ENCODE data around the gene MYL4. TPM values are rescaled to one million over a fixed set of nuclear protein-coding genes. Genes with fewer than 3 reads are reported as not detected.

MYL4 gene
- total and polyA plus RNA-seq, 10 of the 15 experiments (the other 5 are each of a cell fraction or from before 2014, with no cell fraction given): 0.23 to 1.6 (median 0.58) TPM; not detected in 3

- Histone ChIP-seq H4K20me1 (ENCODE audit: control insufficient read depth, insufficient read depth) (no peaks in the 10 kb centered on the region), H3K9me3 (replicated peaks; ENCODE audit: control insufficient read depth, insufficient read depth, low read length) (no peaks in the 10 kb centered on the region; the same call in 2 of the 3 replicates), H3K27me3 (replicated peaks in 1 of 2; ENCODE audit: control insufficient read depth in 2 of 2, insufficient read depth in 2 of 2, low read length in 1 of 2) (no peaks in the 10 kb centered on the region; a peak in 1 of 4 replicates), H3K27ac (ENCODE audit: control insufficient read depth, insufficient read depth) (no peak overlapping the region), H2AFZ (ENCODE audit: control insufficient read depth, low read depth, low read length) (no peak overlapping the region), H3K36me3 (ENCODE audit: control insufficient read depth in 2 of 2, insufficient read depth in 2 of 2, low read length in 1 of 2) (no peaks in the 10 kb centered on the region), H3K79me2 (ENCODE audit: control insufficient read depth, insufficient read depth, low read length) (no peaks in the 10 kb centered on the region), H3K9ac (ENCODE audit: control insufficient read depth, insufficient read depth, low read length) (no peak overlapping the region), H3K4me1 (ENCODE audit: control insufficient read depth, insufficient read depth, low read length) (peaks cover 12% of the 10 kb centered on the region), H3K4me3 (no peak overlapping the region), H3K4me2 (ENCODE audit: control insufficient read depth, insufficient read depth) (no peak overlapping the region)
- TF ChIP-seq BACH1 (IDR thresholded peaks at IDR 0.05; ENCODE audit: borderline replicate concordance) (no peak), RAD21 (IDR thresholded peaks at IDR 0.05; ENCODE audit: insufficient read depth, low read depth, low read length) (no peak), NFYB (IDR thresholded peaks at IDR 0.05; ENCODE audit: insufficient read depth, low read depth, low read length) (no peak), SP1 (IDR thresholded peaks at IDR 0.05; ENCODE audit: low read depth, low read length) (no peak), HDAC6 (IDR thresholded peaks at IDR 0.05; ENCODE audit: unreplicated experiment) (no peak)
- ATAC-seq (no peak), DNase-seq (ENCODE audit: low read depth, low spot score) (no peak), FAIRE-seq (no peak)
- 65% methylated on average over 2 of the region's 2 CpGs for WGBS (ENCODE audit: insufficient coverage, insufficient replicate concordance, low lambda C conversion rate, missing lambda C conversion rate)
- SMC1A ChIA-PET (ENCODE audit: uncharacterized antibody, unreplicated experiment): interaction anchor here (1.3 to 2.6 kb wide), 3 partner anchors 8 to 91 kb away, joined by 3 to 11 read pairs (median 3); no protein-coding TSS in a partner anchor
- in situ Hi-C loops (cut with MboI) (no loop called here), intact Hi-C loops (cut with micrococcal nuclease; ENCODE audit: unreplicated experiment) (no loop called here)
- RAD21 ChIA-PET (ENCODE audit: unreplicated experiment): interaction anchor here (2.2 kb wide), 1 partner anchor 90 kb away, joined by 7 read pairs; no protein-coding TSS in a partner anchor
- BruUV-seq (replicated peaks): no TSS peak
- CTCF ChIA-PET: interaction anchor here (1.0 to 2.1 kb wide), 2 partner anchors 89 to 91 kb away, joined by 3 to 9 read pairs; no protein-coding TSS in a partner anchor
- POLR2A ChIA-PET: no interaction called here
These were observed 17.0 kb downstream of the MYL4 start for GRCh38 chr17:47225911-47226688.

- no peak overlapping the region for H3K9ac ChIP-seq (ENCODE audit: control insufficient read depth, insufficient read depth, low read length)
- H3K4me2 ChIP-seq (ENCODE audit: control insufficient read depth, insufficient read depth): no peak overlapping the region
- 12% methylated on average over 2 of the region's 2 CpGs for WGBS (ENCODE audit: insufficient coverage, insufficient replicate concordance, low lambda C conversion rate, missing lambda C conversion rate)
- H4K20me1 ChIP-seq (ENCODE audit: control insufficient read depth, insufficient read depth): no peaks in the 10 kb centered on the region
- FAIRE-seq (no peak), DNase-seq (ENCODE audit: low read depth, low spot score) (no peak), ATAC-seq (no peak)
- peaks cover 18% of the 10 kb centered on the region for H3K4me1 ChIP-seq (ENCODE audit: control insufficient read depth, insufficient read depth, low read length)
- no peaks in the 10 kb centered on the region for H3K79me2 ChIP-seq (ENCODE audit: control insufficient read depth, insufficient read depth, low read length)
- H3K27ac ChIP-seq (ENCODE audit: control insufficient read depth, insufficient read depth): no peak overlapping the region
- in situ Hi-C loops (cut with MboI): no loop called here
- POLR2A ChIA-PET: no interaction called here
- H3K9me3 ChIP-seq (replicated peaks; ENCODE audit: control insufficient read depth, insufficient read depth, low read length): no peaks in the 10 kb centered on the region; the same call in 2 of the 3 replicates
- RAD21 ChIA-PET (ENCODE audit: unreplicated experiment): interaction anchor here (4.5 kb wide), 1 partner anchor 87 kb away, joined by 158 read pairs; no protein-coding TSS in a partner anchor
- H3K36me3 ChIP-seq (ENCODE audit: control insufficient read depth in 2 of 2, insufficient read depth in 2 of 2, low read length in 1 of 2): no peaks in the 10 kb centered on the region
- no peak overlapping the region for H3K4me3 ChIP-seq
- no peak overlapping the region for H2AFZ ChIP-seq (ENCODE audit: control insufficient read depth, low read depth, low read length)
- SMC1A ChIA-PET (ENCODE audit: uncharacterized antibody, unreplicated experiment): interaction anchor here (4.5 to 5.8 kb wide), 3 partner anchors 21 to 87 kb away, joined by 79 to 175 read pairs (median 110); partner anchors contain the start of gene MYL4
- intact Hi-C loops (cut with micrococcal nuclease; ENCODE audit: unreplicated experiment): no loop called here
- BruUV-seq (replicated peaks): no TSS peak
- CTCF ChIA-PET: interaction anchor here (0.6 to 4.8 kb wide), 4 partner anchors 8 to 387 kb away, joined by 4 to 227 read pairs (median 34); no protein-coding TSS in a partner anchor
- H3K27me3 ChIP-seq (replicated peaks in 1 of 2; ENCODE audit: control insufficient read depth in 2 of 2, insufficient read depth in 2 of 2, low read length in 1 of 2): no peaks in the 10 kb centered on the region; a peak in 1 of 4 replicates
- TF ChIP-seq IRF5 (IDR thresholded peaks at IDR 0.05; ENCODE audit: borderline replicate concordance) (no peak), RELA (IDR thresholded peaks at IDR 0.05; ENCODE audit: borderline replicate concordance, partially characterized antibody) (no peak), NR2F1 (conservative IDR thresholded peaks at IDR 0.05) (no peak), IKZF2 (IDR thresholded peaks at IDR 0.05) (no peak), IKZF1 (conservative IDR thresholded peaks at IDR 0.05) (no peak), BHLHE40 (IDR thresholded peaks at IDR 0.05; ENCODE audit: borderline replicate concordance in 1 of 2, low read depth in 2 of 2, low read length in 1 of 2) (no peak), EP300 (IDR thresholded peaks at IDR 0.05; ENCODE audit: borderline replicate concordance in 1 of 2, control insufficient read depth in 1 of 2, low read depth in 2 of 2, low read length in 2 of 2) (no peak), ZNF217 (IDR thresholded peaks at IDR 0.05) (no peak), CBFB (IDR thresholded peaks at IDR 0.05; ENCODE audit: low read depth) (no peak), RAD51 (IDR thresholded peaks at IDR 0.05) (no peak), HDGF (IDR thresholded peaks at IDR 0.05) (no peak), TCF12 (IDR thresholded peaks at IDR 0.05; ENCODE audit: low read depth, low read length) (no peak)
These were observed 18.7 kb downstream of the MYL4 start for GRCh38 chr17:47227862-47228261.

All from GM12878 (cell line).